GM12878 (cell line): ENCODE results near the gene MSX2. TPM values are rescaled to one million over a fixed set of nuclear protein-coding genes. Genes with fewer than 3 reads are reported as not detected.

Source experiments
- ATAC-seq: fragments of 200-7000 bp; cut with Tn5 transposase; 3 replicates; pipeline ENCODE4 v1.9.1; 2020; ENCODE audit warnings: mild to moderate bottlenecking, moderate library complexity
- BruUV-seq: library from RNA; stranded (reverse); fragments of 400-500 nt; replicated peaks from 2 replicates; lab custom pipeline; 2021; lab: Mats Ljungman, UMichigan
- CTCF ChIA-PET: fragments of 300-600 bp; sonication (Branson Sonifier 250); formaldehyde crosslinking; extraction: SDS; loops from one replicate; lab custom pipeline; 2021; ENCODE audit warnings: inconsistent platforms; lab: Yijun Ruan, JAX
- POLR2A ChIA-PET: fragments of 350-600 bp; formaldehyde crosslinking; extraction: SDS; loops from one replicate; lab custom pipeline; 2021; ENCODE audit warnings: inconsistent platforms; lab: Charles Lee
- RAD21 ChIA-PET: fragments of 300-600 bp; sonication (Branson Sonifier 250); formaldehyde crosslinking; loops from one replicate; lab custom pipeline; 2023; ENCODE audit warnings: antibody characterized with exemption; ENCODE audit not compliant: unreplicated experiment; lab: Charles Lee
- SMC1A ChIA-PET: fragments of 300-600 bp; sonication (Branson Sonifier 250); formaldehyde crosslinking; loops from one replicate; lab custom pipeline; 2023; ENCODE audit not compliant: unreplicated experiment, uncharacterized antibody; lab: Charles Lee
- DNase-seq: peaks from one replicate; pipeline ENCODE4 v3.0.0-alpha.2; 2011; ENCODE audit warnings: low read depth, low spot score
- FAIRE-seq: peaks from 3 replicates; lab custom pipeline; 2011; peaks lifted over from hg19 to GRCh38; lab: Jason Lieb, UNC
- H2AFZ ChIP-seq: 2 replicates; pipeline ENCODE4 v1.6.0; 2011; ENCODE audit warnings: low read depth, low read length, control low read depth; ENCODE audit not compliant: control insufficient read depth
- H3K27ac ChIP-seq: 2 replicates; pipeline ENCODE4 v1.5.1; 2011; ENCODE audit warnings: control low read depth; ENCODE audit not compliant: control insufficient read depth, insufficient read depth
- H3K27me3 ChIP-seq, 2 experiments: replicated peaks in 1 of 2; 2 replicates each; pipeline versions ENCODE4 v1.6.0 to v1.6.1; 2011; ENCODE audit warnings: low read length in 1 of 2; ENCODE audit not compliant: control insufficient read depth in 2 of 2, insufficient read depth in 2 of 2
- H3K36me3 ChIP-seq, 2 experiments: 2 replicates each; pipeline ENCODE4 v1.5.1; 2011; ENCODE audit warnings: low read length in 1 of 2; ENCODE audit not compliant: control insufficient read depth in 2 of 2, insufficient read depth in 2 of 2
- H3K4me1 ChIP-seq: 2 replicates; pipeline ENCODE4 v1.6.1; 2011; ENCODE audit warnings: mild to moderate bottlenecking, low read length, moderate library complexity, mixed read lengths; ENCODE audit not compliant: control insufficient read depth, insufficient read depth
- H3K4me2 ChIP-seq: 2 replicates; pipeline ENCODE4 v1.6.0; 2011; ENCODE audit warnings: control low read depth; ENCODE audit not compliant: control insufficient read depth, insufficient read depth
- H3K4me3 ChIP-seq: fragments of 200-600 bp; sonication (generic); 2 replicates; pipeline ENCODE4 v1.5.1; 2016
- H3K79me2 ChIP-seq: 2 replicates; pipeline ENCODE4 v1.6.0; 2011; ENCODE audit warnings: low read length; ENCODE audit not compliant: control insufficient read depth, insufficient read depth
- H3K9ac ChIP-seq: 2 replicates; pipeline ENCODE4 v1.8.0; 2011; ENCODE audit warnings: low read length, control low read depth, mixed read lengths; ENCODE audit not compliant: control insufficient read depth, insufficient read depth
- H3K9me3 ChIP-seq: replicated peaks from 3 replicates; pipeline ENCODE4 v1.5.1; 2011; ENCODE audit warnings: mild to moderate bottlenecking, low read length; ENCODE audit not compliant: control insufficient read depth, insufficient read depth
- H4K20me1 ChIP-seq: 2 replicates; pipeline ENCODE4 v1.6.0; 2011; ENCODE audit not compliant: control insufficient read depth, insufficient read depth
- USF1 ChIP-seq: IDR thresholded peaks from 2 replicates; pipeline ENCODE4 v1.6.1; 2011; ENCODE audit warnings: borderline replicate concordance, low read depth, mild to moderate bottlenecking, moderate library complexity, mixed read lengths, low read length; ENCODE audit not compliant: insufficient read depth; ENCODE audit errors: extremely low read length
- ZNF384 ChIP-seq: IDR thresholded peaks from 2 replicates; pipeline ENCODE4 v1.6.1; 2012; ENCODE audit warnings: low read depth, mild to moderate bottlenecking, low read length, improper control_type of control experiment, borderline replicate concordance
- ZNF592 ChIP-seq: fragments of 450-650 bp; IDR thresholded peaks from 2 replicates; pipeline ENCODE4 v1.6.1; 2017; ENCODE audit warnings: mild to moderate bottlenecking, moderate library complexity
- WGBS: methylation state at CpG from one replicate; pipeline ENCODE4 v1.1.6; 2016; ENCODE audit warnings: low lambda C conversion rate; ENCODE audit not compliant: insufficient replicate concordance, insufficient coverage; ENCODE audit errors: missing lambda C conversion rate; 5-methylcytosine and 5-hydroxymethylcytosine counted together
- in situ Hi-C: fragments of 300-500 bp; cut with MboI; formaldehyde crosslinking; loops from 9 replicates; pipeline ENCODE4 v1.14.3; 2018; ENCODE audit warnings: mixed read lengths
- intact Hi-C: fragments of 100-400 bp; cut with micrococcal nuclease; formaldehyde crosslinking; loops from one replicate; pipeline ENCODE4 v1.14.2; 2022; ENCODE audit not compliant: unreplicated experiment
- polyA plus RNA-seq, 11 experiments: library from polyadenylated mRNA; depleted of rRNA in 4 of 11; unstranded in 6 of 11; stranded (reverse) in 5 of 11; fragments of >200 nt; fragmentation: Nextera tagmentation in 4 of 11; fragmentation: Illumina TruSeq in 1 of 11; extraction: Ambion mirVana in 4 of 11; extraction: Trizol in 1 of 11; gene quantifications; 1 replicate in 1 of 11; 2 replicates in 10 of 11; pipeline versions ENCODE4 v1.2.1 to v1.2.3, GENCODE V29; 2011 to 2016; ENCODE audit warnings: inconsistent platforms in 2 of 11, missing spikeins in 2 of 11, low read depth in 1 of 11
- total RNA-seq, 4 experiments: library from RNA; depleted of rRNA in 3 of 4; stranded (reverse); fragments of >200 nt in 3 of 4; fragmentation: Illumina TruSeq in 1 of 4; extraction: Trizol in 1 of 4; gene quantifications; 2 replicates each; pipeline versions ENCODE4 v1.2.1 to v1.2.3, GENCODE V29; 2013 to 2021

The MSX2 gene
- total and polyA plus RNA-seq, 10 of the 15 experiments (the other 5 are each of a cell fraction or from before 2014, with no cell fraction given), result not detected

- Histone ChIP-seq H3K79me2 (no peaks in the 10 kb centered on the region), H3K9me3 (no peaks in the 10 kb centered on the region), H3K36me3 (no peaks in the 10 kb centered on the region), H2AFZ (no peak overlapping the region), H3K4me3 (no peak overlapping the region), H3K27me3 (no peaks in the 10 kb centered on the region), H4K20me1 (no peaks in the 10 kb centered on the region), H3K9ac (no peak overlapping the region), H3K4me1 (no peaks in the 10 kb centered on the region), H3K27ac (no peak overlapping the region), H3K4me2 (no peak overlapping the region)
- intact Hi-C loops, result no loop called here
- TF ChIP-seq ZNF592 (no peak), USF1 (no peak), ZNF384 (no peak)
- ChIA-PET POLR2A (interaction anchor here (0.5 kb wide), 1 partner anchor 8 kb away, joined by 3 read pairs; no protein-coding TSS in a partner anchor), CTCF (interaction anchor here (0.7 to 1.5 kb wide), 2 partner anchors 357 to 897 kb away, joined by 3 to 5 read pairs; no protein-coding TSS in a partner anchor), RAD21 (no interaction called here), SMC1A (interaction anchor here (1.5 kb wide), 1 partner anchor 14 kb away, joined by 5 read pairs; no protein-coding TSS in a partner anchor)
- no TSS peak for BruUV-seq
- no peak for ATAC-seq
- no peak for DNase-seq
- in situ Hi-C loops, result no loop called here
- FAIRE-seq, result no peak
- 10% methylated on average over 6 of the region's 6 CpGs for WGBS
Measured at GRCh38 chr5:174777111-174777510, 52.7 kb downstream of the MSX2 start.
